Breast epithelium (tissue), 4 donors: ENCODE data around the gene UBR3. TPM values are rescaled to one million over a fixed set of nuclear protein-coding genes. Genes with fewer than 3 reads are reported as not detected.

Source experiments
- DNase-seq, 2 donors: peaks; one replicate each; pipeline ENCODE4 v3.0.0-alpha.2; 2019; ENCODE audit warnings: low spot score in 2 of 2
- H3K27ac ChIP-seq, 2 donors: fragments of 200-600 bp; sonication (generic) in 1 of 2; one replicate each; pipeline ENCODE4 v1.5.1; 2016 to 2019; ENCODE audit warnings: mild to moderate bottlenecking in 1 of 2
- H3K27me3 ChIP-seq, 2 donors: fragments of 200-600 bp; sonication (generic) in 1 of 2; one replicate each; pipeline versions ENCODE4 v1.5.1 to v1.6.0; 2017 to 2019; ENCODE audit warnings: control low read depth in 1 of 2, mild to moderate bottlenecking in 1 of 2
- H3K36me3 ChIP-seq: fragments of 200-600 bp; one replicate; pipeline ENCODE4 v1.5.1; 2019
- H3K4me1 ChIP-seq, 2 donors: fragments of 200-600 bp; sonication (generic); one replicate each; pipeline ENCODE4 v1.5.1; 2016 to 2019; ENCODE audit warnings: control low read depth in 1 of 2
- H3K4me3 ChIP-seq, 3 donors: fragments of 200-600 bp; sonication (generic); 1 replicate in 2 of 3; 2 replicates in 1 of 3; pipeline ENCODE4 v1.5.1; 2016 to 2019; ENCODE audit warnings: mild to moderate bottlenecking in 3 of 3, moderate library complexity in 2 of 3
- H3K9me3 ChIP-seq, 2 donors: fragments of 200-600 bp; sonication (generic) in 1 of 2; one replicate each; pipeline ENCODE4 v1.5.1; 2016 to 2019; ENCODE audit warnings: control low read depth in 1 of 2
- POLR2A ChIP-seq: fragments of 450-650 bp; IDR thresholded peaks from one replicate; pipeline ENCODE4 v1.6.1; 2016; ENCODE audit warnings: antibody characterized with exemption, mild to moderate bottlenecking, moderate library complexity
- POLR2AphosphoS5 ChIP-seq, 3 donors: sonication (generic); formaldehyde crosslinking; IDR thresholded peaks; one replicate each; pipeline ENCODE4 v1.6.1; 2017; ENCODE audit warnings: antibody characterized with exemption in 3 of 3
- intact Hi-C: fragments of 100-400 bp; cut with DNase I; formaldehyde crosslinking; loops from one replicate; pipeline ENCODE4 v1.15.1; 2023; ENCODE audit warnings: low total_unique reads
- total RNA-seq, 3 donors: library from RNA; depleted of rRNA; stranded (reverse); fragments of >200 nt; gene quantifications; one replicate each; pipeline ENCODE4 v1.1.0, GENCODE V29; 2016
- TF ChIP-seq, protein P1 (sequence below), 3 donors: fragments of 450-650 bp; IDR thresholded peaks; one replicate each; pipeline ENCODE4 v1.5.1; 2016 to 2017; ENCODE audit warnings: antibody characterized with exemption in 3 of 3, mild to moderate bottlenecking in 3 of 3, moderate library complexity in 3 of 3

The UBR3 gene
- total RNA-seq, 3 donors from 2014 or later, result 75.7 to 110 (median 108) TPM

DNA sequence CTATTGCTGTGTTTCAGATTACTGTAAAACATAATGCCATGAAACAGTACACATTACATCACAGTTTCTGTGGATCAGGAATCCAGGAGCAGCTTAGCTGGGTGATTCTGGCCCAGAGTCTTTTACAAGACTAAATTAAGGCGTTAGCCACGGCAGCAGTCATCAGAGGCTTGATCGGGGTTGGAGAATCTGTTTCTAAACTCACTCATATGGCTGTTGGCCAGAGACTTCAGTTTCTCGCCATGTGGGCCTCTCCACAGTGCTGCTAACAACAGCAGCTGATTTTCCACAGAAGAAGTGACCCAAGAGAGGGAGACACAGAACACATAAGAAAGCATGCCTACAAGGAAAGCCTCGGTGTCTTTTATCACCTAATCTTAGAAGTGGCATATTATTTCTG is 261.5 kb downstream of the UBR3 start:
- Histone ChIP-seq H3K4me1 (no peaks in the 10 kb centered on the region), H3K27me3 (no peaks in the 10 kb centered on the region), H3K4me3 (no peak overlapping the region), H3K36me3 (no peaks in the 10 kb centered on the region), H3K9me3 (no peaks in the 10 kb centered on the region), H3K27ac (no peak overlapping the region)
- DNase-seq, result no peak
- intact Hi-C loops, result no loop called here
- TF ChIP-seq POLR2AphosphoS5 (IDR thresholded peaks at IDR 0.05), result no peak
- TF ChIP-seq POLR2A, result no peak
- TF ChIP-seq, protein P1, sequence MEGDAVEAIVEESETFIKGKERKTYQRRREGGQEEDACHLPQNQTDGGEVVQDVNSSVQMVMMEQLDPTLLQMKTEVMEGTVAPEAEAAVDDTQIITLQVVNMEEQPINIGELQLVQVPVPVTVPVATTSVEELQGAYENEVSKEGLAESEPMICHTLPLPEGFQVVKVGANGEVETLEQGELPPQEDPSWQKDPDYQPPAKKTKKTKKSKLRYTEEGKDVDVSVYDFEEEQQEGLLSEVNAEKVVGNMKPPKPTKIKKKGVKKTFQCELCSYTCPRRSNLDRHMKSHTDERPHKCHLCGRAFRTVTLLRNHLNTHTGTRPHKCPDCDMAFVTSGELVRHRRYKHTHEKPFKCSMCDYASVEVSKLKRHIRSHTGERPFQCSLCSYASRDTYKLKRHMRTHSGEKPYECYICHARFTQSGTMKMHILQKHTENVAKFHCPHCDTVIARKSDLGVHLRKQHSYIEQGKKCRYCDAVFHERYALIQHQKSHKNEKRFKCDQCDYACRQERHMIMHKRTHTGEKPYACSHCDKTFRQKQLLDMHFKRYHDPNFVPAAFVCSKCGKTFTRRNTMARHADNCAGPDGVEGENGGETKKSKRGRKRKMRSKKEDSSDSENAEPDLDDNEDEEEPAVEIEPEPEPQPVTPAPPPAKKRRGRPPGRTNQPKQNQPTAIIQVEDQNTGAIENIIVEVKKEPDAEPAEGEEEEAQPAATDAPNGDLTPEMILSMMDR (IDR thresholded peaks at IDR 0.05), result no peak

DNA sequence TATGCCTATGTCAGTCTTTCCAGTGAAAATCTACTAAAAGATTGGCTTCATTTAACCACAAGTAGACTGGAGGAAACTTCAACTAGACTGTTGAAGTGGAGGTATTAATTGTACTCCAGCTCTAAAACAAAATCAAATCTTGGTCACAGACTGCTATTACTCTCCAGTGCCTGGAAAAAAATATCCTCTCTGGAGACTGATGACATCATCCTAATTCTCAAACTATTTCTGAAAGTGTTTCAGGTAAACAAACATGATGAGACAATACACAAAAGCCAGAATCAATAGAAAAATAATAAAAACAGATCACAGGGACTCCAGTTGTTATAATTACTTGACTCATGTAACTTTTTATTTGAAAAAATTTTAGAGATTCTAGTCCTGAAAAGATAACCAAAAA is 263.0 kb downstream of the UBR3 start:
- TF ChIP-seq POLR2A (no peak), POLR2AphosphoS5 (IDR thresholded peaks at IDR 0.05) (no peak)
- TF ChIP-seq, protein P1 (IDR thresholded peaks at IDR 0.05), result no peak
- H3K27me3 ChIP-seq, result no peaks in the 10 kb centered on the region
- no peaks in the 10 kb centered on the region for H3K36me3 ChIP-seq
- H3K4me3 ChIP-seq, result no peak overlapping the region
- DNase-seq, result no peak
- H3K27ac ChIP-seq, result no peak overlapping the region
- intact Hi-C loops, result no loop called here
- no peaks in the 10 kb centered on the region for H3K9me3 ChIP-seq
- no peaks in the 10 kb centered on the region for H3K4me1 ChIP-seq

- no peak overlapping the region for H3K4me3 ChIP-seq
- no peaks in the 10 kb centered on the region for H3K27me3 ChIP-seq
- peaks cover 0 to 1% of the 10 kb centered on the region in 2 donors for H3K9me3 ChIP-seq
- intact Hi-C loops, result no loop called here
- no peak overlapping the region for H3K27ac ChIP-seq
- no peak for TF ChIP-seq POLR2AphosphoS5 (IDR thresholded peaks at IDR 0.05)
- TF ChIP-seq, protein P1 (IDR thresholded peaks at IDR 0.05), result no peak
- no peak for TF ChIP-seq POLR2A
- no peaks in the 10 kb centered on the region for H3K4me1 ChIP-seq
- no peaks in the 10 kb centered on the region for H3K36me3 ChIP-seq
- DNase-seq, result no peak
Measured at GRCh38 chr2:170091436-170091835, 264.2 kb downstream of the UBR3 start.

GRCh38 chr2:170092436-170093060 is 265.3 kb downstream of the UBR3 start:
- Histone ChIP-seq H3K27ac (no peak overlapping the region), H3K36me3 (no peaks in the 10 kb centered on the region), H3K27me3 (no peaks in the 10 kb centered on the region), H3K4me3 (no peak overlapping the region), H3K4me1 (no peaks in the 10 kb centered on the region), H3K9me3 (peaks cover 4 to 10% of the 10 kb centered on the region in 2 donors)
- intact Hi-C loops, result no loop called here
- DNase-seq, result no peak
- TF ChIP-seq POLR2AphosphoS5 (IDR thresholded peaks at IDR 0.05) (no peak), POLR2A (no peak)
- TF ChIP-seq, protein P1 (IDR thresholded peaks at IDR 0.05), result no peak

- H3K4me1 ChIP-seq, result no peaks in the 10 kb centered on the region
- TF ChIP-seq POLR2AphosphoS5 (IDR thresholded peaks at IDR 0.05) (no peak), POLR2A (no peak)
- TF ChIP-seq, protein P1 (IDR thresholded peaks at IDR 0.05), result no peak
- no peak overlapping the region for H3K27ac ChIP-seq
- no peak overlapping the region for H3K4me3 ChIP-seq
- no peak for DNase-seq
- peaks cover 4 to 10% of the 10 kb centered on the region in 2 donors for H3K9me3 ChIP-seq
- no peaks in the 10 kb centered on the region for H3K36me3 ChIP-seq
- no peaks in the 10 kb centered on the region for H3K27me3 ChIP-seq
- intact Hi-C loops, result no loop called here
Measured at GRCh38 chr2:170095380-170095779, 268.1 kb downstream of the UBR3 start.
